AG09319 (cell line): Measurements from ENCODE around the gene ZIC2.

ENCODE experiments used
- DNase-seq: peaks from one replicate; pipeline ENCODE4 v3.0.0-alpha.2; 2010; ENCODE audit warnings: low read depth; ENCODE audit errors: extremely low read depth
- CTCF ChIP-seq: IDR thresholded peaks from 2 replicates; pipeline ENCODE4 v1.5.1; 2011; ENCODE audit warnings: low read depth, mild to moderate bottlenecking, inconsistent platforms, low read length, moderate library complexity

Gene ZIC2

GRCh38 chr13:99968521-99969452 is 12.8 kb upstream of the ZIC2 start:
- TF ChIP-seq CTCF, result no peak
- DNase-seq, result no peak

- TF ChIP-seq CTCF, result no peak
- no peak for DNase-seq
These were observed 12.1 kb upstream of the ZIC2 start for GRCh38 chr13:99969453-99969918.

- no peak for TF ChIP-seq CTCF
- DNase-seq, result no peak
These were observed 11.5 kb upstream of the ZIC2 start for GRCh38 chr13:99969919-99970650.

GRCh38 chr13:99970651-99971575 is 10.7 kb upstream of the ZIC2 start:
- DNase-seq, result no peak
- no peak for TF ChIP-seq CTCF

GRCh38 chr13:99971576-99972189 is 9.9 kb upstream of the ZIC2 start, which contains the start of gene ZIC5:
ZIC5 (minus strand) TSS chr13:99971767; CDS start chr13:99971603, 164 bp downstream.
- no peak for DNase-seq
- TF ChIP-seq CTCF, result no peak

- no peak for TF ChIP-seq CTCF
- DNase-seq, result no peak
These were observed 9.3 kb upstream of the ZIC2 start for GRCh38 chr13:99972190-99972731.
